ENCODE results near the gene ZC3H7B.

The ZC3H7B gene

DNA sequence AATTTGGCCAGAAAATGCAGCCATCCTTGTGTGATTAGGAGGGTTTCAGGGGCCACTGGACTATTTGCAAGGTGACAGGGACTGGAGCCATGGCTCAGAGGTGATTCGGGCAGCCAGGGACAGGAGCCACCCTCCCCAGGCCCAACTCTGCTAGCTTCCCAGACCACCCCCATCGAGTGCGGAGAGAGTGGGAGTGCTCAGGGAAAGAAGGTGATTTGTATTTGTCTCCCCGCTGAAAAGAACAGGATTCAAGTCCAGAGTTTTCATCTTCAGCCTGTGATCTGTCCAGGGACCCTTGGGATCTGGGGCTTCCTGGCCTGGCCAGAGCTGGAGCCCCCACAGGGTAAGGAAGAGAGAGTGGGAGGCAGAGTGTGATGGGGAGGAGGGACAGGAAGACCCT is 58.1 kb downstream of the ZC3H7B start:
- TF ChIP-seq ZBTB7A (IDR thresholded peaks at IDR 0.05; ENCODE audit: low read depth) (no peak), RAD21 (IDR thresholded peaks at IDR 0.05; ENCODE audit: low read depth) (no peak), EP300 (IDR thresholded peaks at IDR 0.05; ENCODE audit: borderline replicate concordance) (no peak), CREB1 (IDR thresholded peaks at IDR 0.05; ENCODE audit: low read depth) (no peak), NFIC (IDR thresholded peaks at IDR 0.05) (no peak), EGR1 (IDR thresholded peaks at IDR 0.05) (no peak), TCF12 (IDR thresholded peaks at IDR 0.05; ENCODE audit: low read depth) (no peak), TEAD4 (IDR thresholded peaks at IDR 0.05) (no peak), TAF1 (IDR thresholded peaks at IDR 0.05; ENCODE audit: low read depth) (no peak), FOXM1 (IDR thresholded peaks at IDR 0.05; ENCODE audit: borderline replicate concordance, low read depth) (no peak), CEBPB (IDR thresholded peaks at IDR 0.05) (no peak)
- TF ChIP-seq, protein P1, sequence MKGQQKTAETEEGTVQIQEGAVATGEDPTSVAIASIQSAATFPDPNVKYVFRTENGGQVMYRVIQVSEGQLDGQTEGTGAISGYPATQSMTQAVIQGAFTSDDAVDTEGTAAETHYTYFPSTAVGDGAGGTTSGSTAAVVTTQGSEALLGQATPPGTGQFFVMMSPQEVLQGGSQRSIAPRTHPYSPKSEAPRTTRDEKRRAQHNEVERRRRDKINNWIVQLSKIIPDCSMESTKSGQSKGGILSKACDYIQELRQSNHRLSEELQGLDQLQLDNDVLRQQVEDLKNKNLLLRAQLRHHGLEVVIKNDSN (IDR thresholded peaks at IDR 0.05): no peak

DNA sequence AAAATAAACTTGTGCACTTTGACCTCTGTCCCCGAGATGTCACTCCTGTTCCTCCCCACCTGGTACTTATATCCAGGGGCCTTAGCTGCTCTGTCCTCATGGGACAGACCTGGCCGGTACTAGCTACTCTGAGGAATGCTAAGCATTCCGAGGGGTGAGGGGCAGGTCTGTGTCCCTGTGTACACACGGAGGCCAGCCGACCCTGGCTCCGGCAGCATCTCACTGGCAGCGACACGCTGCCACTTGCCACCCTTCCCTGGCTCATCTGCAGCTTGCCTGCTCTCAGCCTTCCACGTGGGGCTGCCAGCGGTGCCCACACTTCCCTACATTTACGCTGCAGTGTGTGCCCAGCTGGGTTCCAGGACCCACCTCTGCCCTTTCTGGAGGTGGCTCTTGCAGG is 58.8 kb downstream of the ZC3H7B start:
- TF ChIP-seq, protein P2, sequence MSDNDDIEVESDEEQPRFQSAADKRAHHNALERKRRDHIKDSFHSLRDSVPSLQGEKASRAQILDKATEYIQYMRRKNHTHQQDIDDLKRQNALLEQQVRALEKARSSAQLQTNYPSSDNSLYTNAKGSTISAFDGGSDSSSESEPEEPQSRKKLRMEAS (IDR thresholded peaks at IDR 0.05): no peak
- TF ChIP-seq TEAD4 (IDR thresholded peaks at IDR 0.05) (0 out of 2 replicates have a peak, but pooled peaks have one; percentile 9), RAD21 (IDR thresholded peaks at IDR 0.05; ENCODE audit: low read depth) (no peak)

DNA sequence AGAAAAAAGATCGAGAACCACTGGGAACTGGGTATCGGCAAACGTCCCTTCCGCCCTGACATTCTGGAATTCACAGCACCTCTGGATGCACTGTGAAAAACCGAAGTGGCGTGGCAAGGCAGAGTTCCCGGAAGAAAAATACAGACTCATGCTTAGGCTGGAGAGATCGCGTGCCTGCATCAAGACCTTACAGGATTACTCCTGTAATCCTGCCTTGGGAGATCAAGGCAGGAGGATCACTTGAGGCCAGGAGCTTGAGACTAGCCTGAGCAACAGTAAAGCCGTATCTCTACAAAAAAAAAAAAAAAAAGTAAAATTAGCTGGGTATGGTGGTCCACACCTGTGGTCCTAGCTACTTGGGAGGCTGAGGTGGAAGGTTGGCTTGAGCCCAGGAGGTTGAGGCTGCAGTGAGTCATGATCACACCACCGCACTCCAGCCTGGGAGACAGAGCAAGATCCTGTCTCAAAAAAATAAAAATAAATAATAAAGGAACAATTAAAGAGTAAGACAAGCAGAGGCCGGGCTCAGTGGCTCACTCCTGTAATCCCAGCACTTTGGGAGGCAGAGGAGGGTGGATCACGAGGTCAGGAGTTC is 60.5 kb downstream of the ZC3H7B start:
- TF ChIP-seq, protein P3, sequence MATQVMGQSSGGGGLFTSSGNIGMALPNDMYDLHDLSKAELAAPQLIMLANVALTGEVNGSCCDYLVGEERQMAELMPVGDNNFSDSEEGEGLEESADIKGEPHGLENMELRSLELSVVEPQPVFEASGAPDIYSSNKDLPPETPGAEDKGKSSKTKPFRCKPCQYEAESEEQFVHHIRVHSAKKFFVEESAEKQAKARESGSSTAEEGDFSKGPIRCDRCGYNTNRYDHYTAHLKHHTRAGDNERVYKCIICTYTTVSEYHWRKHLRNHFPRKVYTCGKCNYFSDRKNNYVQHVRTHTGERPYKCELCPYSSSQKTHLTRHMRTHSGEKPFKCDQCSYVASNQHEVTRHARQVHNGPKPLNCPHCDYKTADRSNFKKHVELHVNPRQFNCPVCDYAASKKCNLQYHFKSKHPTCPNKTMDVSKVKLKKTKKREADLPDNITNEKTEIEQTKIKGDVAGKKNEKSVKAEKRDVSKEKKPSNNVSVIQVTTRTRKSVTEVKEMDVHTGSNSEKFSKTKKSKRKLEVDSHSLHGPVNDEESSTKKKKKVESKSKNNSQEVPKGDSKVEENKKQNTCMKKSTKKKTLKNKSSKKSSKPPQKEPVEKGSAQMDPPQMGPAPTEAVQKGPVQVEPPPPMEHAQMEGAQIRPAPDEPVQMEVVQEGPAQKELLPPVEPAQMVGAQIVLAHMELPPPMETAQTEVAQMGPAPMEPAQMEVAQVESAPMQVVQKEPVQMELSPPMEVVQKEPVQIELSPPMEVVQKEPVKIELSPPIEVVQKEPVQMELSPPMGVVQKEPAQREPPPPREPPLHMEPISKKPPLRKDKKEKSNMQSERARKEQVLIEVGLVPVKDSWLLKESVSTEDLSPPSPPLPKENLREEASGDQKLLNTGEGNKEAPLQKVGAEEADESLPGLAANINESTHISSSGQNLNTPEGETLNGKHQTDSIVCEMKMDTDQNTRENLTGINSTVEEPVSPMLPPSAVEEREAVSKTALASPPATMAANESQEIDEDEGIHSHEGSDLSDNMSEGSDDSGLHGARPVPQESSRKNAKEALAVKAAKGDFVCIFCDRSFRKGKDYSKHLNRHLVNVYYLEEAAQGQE (IDR thresholded peaks at IDR 0.05; ENCODE audit: low read depth): no peak
- TF ChIP-seq TCF12 (IDR thresholded peaks at IDR 0.05; ENCODE audit: low read depth): no peak
- no peak for TF ChIP-seq EGR1 (IDR thresholded peaks at IDR 0.05)
- TF ChIP-seq, protein P1 (IDR thresholded peaks at IDR 0.05): no peak
- no peak for TF ChIP-seq CREB1 (IDR thresholded peaks at IDR 0.05; ENCODE audit: low read depth)
- TF ChIP-seq EP300 (IDR thresholded peaks at IDR 0.05; ENCODE audit: borderline replicate concordance): no peak
- TF ChIP-seq FOXM1 (IDR thresholded peaks at IDR 0.05; ENCODE audit: borderline replicate concordance, low read depth): no peak
- no peak for TF ChIP-seq TEAD4 (IDR thresholded peaks at IDR 0.05)
- TF ChIP-seq, protein P2 (IDR thresholded peaks at IDR 0.05): no peak
- no peak for TF ChIP-seq YY1 (IDR thresholded peaks at IDR 0.05; ENCODE audit: low read depth)
- TF ChIP-seq NFIC (IDR thresholded peaks at IDR 0.05): no peak
- no peak for TF ChIP-seq RAD21 (IDR thresholded peaks at IDR 0.05; ENCODE audit: low read depth)
- no peak for TF ChIP-seq ZBTB7A (IDR thresholded peaks at IDR 0.05; ENCODE audit: low read depth)
- TF ChIP-seq CEBPB (IDR thresholded peaks at IDR 0.05): no peak

DNA sequence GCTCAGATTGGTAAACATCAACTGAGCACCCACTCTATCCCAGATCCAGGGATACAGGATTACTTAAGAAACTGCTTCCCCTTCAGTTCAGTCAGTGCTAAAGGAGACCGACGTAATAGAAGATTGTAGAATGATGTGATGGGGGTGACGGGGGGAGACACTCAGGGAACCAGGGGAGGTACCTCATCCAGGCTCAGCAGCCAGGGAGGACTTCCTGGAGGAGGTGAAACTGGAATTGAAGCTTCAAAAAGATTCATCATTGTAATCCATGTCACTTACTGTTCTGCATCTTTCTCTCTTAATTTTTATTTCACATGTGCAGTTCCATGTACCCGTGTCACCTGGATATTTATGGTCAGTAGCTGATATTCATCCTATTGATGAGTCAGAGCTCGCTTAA is 61.3 kb downstream of the ZC3H7B start:
- TF ChIP-seq CEBPB (IDR thresholded peaks at IDR 0.05): no peak

DNA sequence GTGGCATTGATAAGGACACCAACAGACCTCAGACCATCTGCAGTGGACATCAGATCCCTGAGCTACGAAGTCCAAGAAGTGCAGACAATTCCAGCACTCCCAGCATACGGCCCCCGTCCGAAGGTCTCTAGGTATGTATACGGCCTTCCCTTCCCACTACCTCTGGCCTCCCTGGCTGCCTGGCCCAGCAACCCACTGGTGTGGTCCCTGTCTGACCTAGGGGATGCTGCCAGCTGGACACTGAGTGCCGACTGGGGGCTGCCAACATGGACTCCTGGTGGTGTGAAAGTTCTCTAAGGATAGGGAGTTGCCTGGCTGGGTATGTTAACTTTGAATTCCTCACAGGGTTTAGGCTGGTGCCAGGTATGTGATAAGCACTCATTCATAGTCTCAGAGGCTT is 62.9 kb downstream of the ZC3H7B start:
- TF ChIP-seq YY1 (IDR thresholded peaks at IDR 0.05; ENCODE audit: low read depth) (no peak), CREB1 (IDR thresholded peaks at IDR 0.05; ENCODE audit: low read depth) (no peak), TEAD4 (IDR thresholded peaks at IDR 0.05) (no peak), TCF12 (IDR thresholded peaks at IDR 0.05; ENCODE audit: low read depth) (no peak), TAF1 (IDR thresholded peaks at IDR 0.05; ENCODE audit: low read depth) (no peak), EGR1 (IDR thresholded peaks at IDR 0.05) (no peak), FOXM1 (IDR thresholded peaks at IDR 0.05; ENCODE audit: borderline replicate concordance, low read depth) (no peak)
- TF ChIP-seq, protein P2 (IDR thresholded peaks at IDR 0.05): no peak
- TF ChIP-seq, protein P3 (IDR thresholded peaks at IDR 0.05; ENCODE audit: low read depth): no peak
- TF ChIP-seq, protein P1 (IDR thresholded peaks at IDR 0.05): no peak

DNA sequence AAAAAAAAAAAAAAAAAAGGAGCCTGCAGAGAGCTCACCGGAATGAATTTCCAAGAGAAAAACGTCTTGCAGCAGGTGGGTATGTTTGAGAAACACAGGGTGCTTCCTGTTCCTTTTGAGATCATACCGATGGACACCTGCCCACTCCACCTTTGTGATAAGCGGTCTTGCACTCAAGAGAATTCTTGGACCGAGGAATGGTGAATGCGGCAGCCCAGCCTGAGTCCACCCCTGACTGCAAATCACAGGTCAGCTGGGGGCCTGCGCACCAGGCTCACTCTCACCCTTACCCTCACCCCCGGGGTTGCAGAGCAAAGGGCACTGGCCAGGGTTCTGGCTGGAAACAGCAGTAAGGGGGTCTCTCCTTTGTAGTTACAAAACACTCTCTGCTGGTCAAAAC is 63.6 kb downstream of the ZC3H7B start:
- TF ChIP-seq, protein P3 (IDR thresholded peaks at IDR 0.05; ENCODE audit: low read depth): 0 out of 2 replicates have a peak, but pooled peaks have one; percentile 11
- TF ChIP-seq TAF1 (IDR thresholded peaks at IDR 0.05; ENCODE audit: low read depth) (no peak), ZBTB7A (IDR thresholded peaks at IDR 0.05; ENCODE audit: low read depth) (no peak)
